HEK293T (cell line): ENCODE measurements around the gene RNASE9.

Experiments
- FOXA1 ChIP-seq: fragments of 450-650 bp; IDR thresholded peaks from 2 replicates; pipeline ENCODE4 v1.6.1; 2016; ENCODE audit warnings: mild to moderate bottlenecking
- FOXK2 ChIP-seq: fragments of 450-650 bp; IDR thresholded peaks from 2 replicates; pipeline ENCODE4 v1.6.1; 2016; ENCODE audit warnings: mild to moderate bottlenecking

- TF ChIP-seq FOXK2 (no peak), FOXA1 (no peak)
These were observed 30.4 kb upstream of the RNASE9 start, which contains the start of gene RNASE12 for GRCh38 chr14:20591235-20591634.
